ENCODE results near the gene MRPL45.
A peak's percentile ranks its signal among the peaks of the same experiment; 100 is the strongest.

MRPL45 gene

GRCh38 chr17:38343608-38344419 lies 46.8 kb downstream of the MRPL45 start, which contains the start of gene GPR179:
GPR179 (minus strand) TSS chr17:38343956; CDS start chr17:38343789, 167 bp downstream.
- no peak within 1 kb of the TSS for H3K4me3 ChIP-seq (ENCODE audit: low read depth, low read length)
- H3K79me2 ChIP-seq = no peaks in the 10 kb centered on the region
- no peaks in the 10 kb centered on the region for H3K9me3 ChIP-seq (ENCODE audit: control insufficient read depth, low read length)
- H3K4me1 ChIP-seq = peaks cover 8% of the 10 kb centered on the region
- TF ChIP-seq CTCF (IDR thresholded peaks at IDR 0.05) = no peak
- H3K9ac ChIP-seq = no peak within 1 kb of the TSS
- no peaks in the 10 kb centered on the region for H3K36me3 ChIP-seq (ENCODE audit: control insufficient read depth, insufficient read depth, low read length)
- H3K27ac ChIP-seq = no peak within 1 kb of the TSS
- H2AFZ ChIP-seq = no peak within 1 kb of the TSS
- no peak within 1 kb of the TSS for H3K4me2 ChIP-seq (ENCODE audit: low read length)
- no peaks in the 10 kb centered on the region for H3K27me3 ChIP-seq (ENCODE audit: control insufficient read depth, insufficient read depth, low read length)

- no peaks in the 10 kb centered on the region for H3K36me3 ChIP-seq (ENCODE audit: control insufficient read depth, insufficient read depth, low read length)
- no peak overlapping the region for H3K4me3 ChIP-seq (ENCODE audit: low read depth, low read length)
- TF ChIP-seq CTCF (IDR thresholded peaks at IDR 0.05) = no peak
- no peak overlapping the region for H3K27ac ChIP-seq
- peaks cover 8% of the 10 kb centered on the region for H3K4me1 ChIP-seq
- H3K27me3 ChIP-seq (ENCODE audit: control insufficient read depth, insufficient read depth, low read length) = no peaks in the 10 kb centered on the region
- no peak overlapping the region for H2AFZ ChIP-seq
- no peaks in the 10 kb centered on the region for H3K9me3 ChIP-seq (ENCODE audit: control insufficient read depth, low read length)
- no peaks in the 10 kb centered on the region for H3K79me2 ChIP-seq
- H3K4me2 ChIP-seq (ENCODE audit: low read length) = no peak overlapping the region
- H3K9ac ChIP-seq = no peak overlapping the region
These were observed 47.4 kb downstream of the MRPL45 start for GRCh38 chr17:38344420-38344745.

GRCh38 chr17:38345743-38346142 lies 48.8 kb downstream of the MRPL45 start:
- TF ChIP-seq CTCF (IDR thresholded peaks at IDR 0.05) = no peak
- Histone ChIP-seq H3K9ac (no peak overlapping the region), H3K4me1 (peaks cover 8% of the 10 kb centered on the region), H3K79me2 (no peaks in the 10 kb centered on the region), H3K27ac (no peak overlapping the region), H3K4me3 (ENCODE audit: low read depth, low read length) (no peak overlapping the region), H2AFZ (no peak overlapping the region), H3K27me3 (ENCODE audit: control insufficient read depth, insufficient read depth, low read length) (no peaks in the 10 kb centered on the region), H3K9me3 (ENCODE audit: control insufficient read depth, low read length) (no peaks in the 10 kb centered on the region), H3K4me2 (ENCODE audit: low read length) (no peak overlapping the region), H3K36me3 (ENCODE audit: control insufficient read depth, insufficient read depth, low read length) (no peaks in the 10 kb centered on the region)

GRCh38 chr17:38349097-38349730 lies 52.2 kb downstream of the MRPL45 start:
- H3K79me2 ChIP-seq = peaks cover 20% of the 10 kb centered on the region
- H2AFZ ChIP-seq = peak overlapping the region; percentile 68
- H3K27ac ChIP-seq = peak overlapping the region; percentile 40
- no peak overlapping the region for H3K9ac ChIP-seq
- peaks cover 6% of the 10 kb centered on the region for H3K4me1 ChIP-seq
- no peak overlapping the region for H3K4me2 ChIP-seq (ENCODE audit: low read length)
- no peaks in the 10 kb centered on the region for H3K27me3 ChIP-seq (ENCODE audit: control insufficient read depth, insufficient read depth, low read length)
- no peaks in the 10 kb centered on the region for H3K9me3 ChIP-seq (ENCODE audit: control insufficient read depth, low read length)
- H3K36me3 ChIP-seq (ENCODE audit: control insufficient read depth, insufficient read depth, low read length) = no peaks in the 10 kb centered on the region
- H3K4me3 ChIP-seq (ENCODE audit: low read depth, low read length) = no peak overlapping the region
- TF ChIP-seq CTCF (IDR thresholded peaks at IDR 0.05) = peak; percentile 94

Measured in parathyroid adenoma (tissue), 2 donors.